NB4 (cell line): Measurements from ENCODE around the gene SMTNL1.
A peak's percentile ranks its signal among the peaks of the same experiment; 100 is the strongest.

Source experiments
- DNase-seq: peaks from one replicate; pipeline ENCODE4 v3.0.0; 2010; ENCODE audit warnings: low read depth
- H3K4me3 ChIP-seq: one replicate; pipeline ENCODE4 v1.5.1; 2011; ENCODE audit warnings: mild to moderate bottlenecking, low read depth, low read length, moderate library complexity
- MYC ChIP-seq: IDR thresholded peaks from 2 replicates; pipeline ENCODE4 v1.6.1; 2011; ENCODE audit warnings: low read depth, low read length
- POLR2A ChIP-seq: IDR thresholded peaks from 2 replicates; pipeline ENCODE4 v1.6.1; 2011; ENCODE audit warnings: mild to moderate bottlenecking; ENCODE audit not compliant: insufficient read length; ENCODE audit errors: extremely low read depth
- TF ChIP-seq, protein P1 (sequence below): IDR thresholded peaks from 2 replicates; pipeline ENCODE4 v1.6.1; 2011; ENCODE audit warnings: low read depth, low read length
- TF ChIP-seq, protein P2 (sequence below): IDR thresholded peaks from one replicate; pipeline ENCODE4 v1.5.1; 2012; ENCODE audit warnings: low read depth, low read length

The SMTNL1 gene

GRCh38 chr11:57566005-57566904, 28.9 kb downstream of the SMTNL1 start:
- H3K4me3 ChIP-seq, result peak overlapping the region; percentile 34
- peak; percentile 46 for DNase-seq
- TF ChIP-seq, protein P1, sequence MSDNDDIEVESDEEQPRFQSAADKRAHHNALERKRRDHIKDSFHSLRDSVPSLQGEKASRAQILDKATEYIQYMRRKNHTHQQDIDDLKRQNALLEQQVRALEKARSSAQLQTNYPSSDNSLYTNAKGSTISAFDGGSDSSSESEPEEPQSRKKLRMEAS, result no peak
- TF ChIP-seq, protein P2, sequence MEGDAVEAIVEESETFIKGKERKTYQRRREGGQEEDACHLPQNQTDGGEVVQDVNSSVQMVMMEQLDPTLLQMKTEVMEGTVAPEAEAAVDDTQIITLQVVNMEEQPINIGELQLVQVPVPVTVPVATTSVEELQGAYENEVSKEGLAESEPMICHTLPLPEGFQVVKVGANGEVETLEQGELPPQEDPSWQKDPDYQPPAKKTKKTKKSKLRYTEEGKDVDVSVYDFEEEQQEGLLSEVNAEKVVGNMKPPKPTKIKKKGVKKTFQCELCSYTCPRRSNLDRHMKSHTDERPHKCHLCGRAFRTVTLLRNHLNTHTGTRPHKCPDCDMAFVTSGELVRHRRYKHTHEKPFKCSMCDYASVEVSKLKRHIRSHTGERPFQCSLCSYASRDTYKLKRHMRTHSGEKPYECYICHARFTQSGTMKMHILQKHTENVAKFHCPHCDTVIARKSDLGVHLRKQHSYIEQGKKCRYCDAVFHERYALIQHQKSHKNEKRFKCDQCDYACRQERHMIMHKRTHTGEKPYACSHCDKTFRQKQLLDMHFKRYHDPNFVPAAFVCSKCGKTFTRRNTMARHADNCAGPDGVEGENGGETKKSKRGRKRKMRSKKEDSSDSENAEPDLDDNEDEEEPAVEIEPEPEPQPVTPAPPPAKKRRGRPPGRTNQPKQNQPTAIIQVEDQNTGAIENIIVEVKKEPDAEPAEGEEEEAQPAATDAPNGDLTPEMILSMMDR, result no peak
- TF ChIP-seq POLR2A (no peak), MYC (no peak)

DNA sequence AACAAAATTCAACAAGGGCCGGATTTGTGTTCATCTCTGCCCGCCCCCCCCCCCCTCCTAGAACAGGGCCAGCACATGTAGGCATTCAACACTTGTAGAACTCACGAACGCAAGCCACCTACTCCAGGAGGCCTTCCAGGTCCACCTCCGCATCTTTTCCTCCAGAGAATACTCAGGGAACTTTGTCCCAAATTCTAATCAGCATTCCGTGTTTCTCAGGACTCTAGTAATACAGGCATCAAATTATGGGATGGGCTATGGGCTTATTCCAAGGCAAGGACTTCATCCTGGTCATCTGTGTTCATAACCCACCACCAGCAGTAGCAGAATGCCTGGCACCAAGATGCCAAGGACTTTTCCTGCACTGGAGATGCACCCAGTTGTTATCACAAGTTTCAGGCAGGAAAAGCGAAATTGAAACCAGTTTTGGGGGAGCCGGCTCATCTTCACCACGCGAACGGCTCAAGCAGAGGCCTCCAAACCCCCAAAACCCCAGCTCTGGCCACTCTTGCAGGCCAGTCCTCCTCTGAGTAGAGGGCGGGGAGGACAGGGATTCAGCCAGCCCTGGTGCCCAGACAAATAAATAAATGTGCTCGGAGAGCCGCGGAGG, 29.6 kb downstream of the SMTNL1 start:
- H3K4me3 ChIP-seq, result peak overlapping the region; percentile 51
- DNase-seq, result no peak
- TF ChIP-seq MYC (no peak), POLR2A (no peak)
- TF ChIP-seq, protein P1, result no peak
- TF ChIP-seq, protein P2, result no peak

DNA sequence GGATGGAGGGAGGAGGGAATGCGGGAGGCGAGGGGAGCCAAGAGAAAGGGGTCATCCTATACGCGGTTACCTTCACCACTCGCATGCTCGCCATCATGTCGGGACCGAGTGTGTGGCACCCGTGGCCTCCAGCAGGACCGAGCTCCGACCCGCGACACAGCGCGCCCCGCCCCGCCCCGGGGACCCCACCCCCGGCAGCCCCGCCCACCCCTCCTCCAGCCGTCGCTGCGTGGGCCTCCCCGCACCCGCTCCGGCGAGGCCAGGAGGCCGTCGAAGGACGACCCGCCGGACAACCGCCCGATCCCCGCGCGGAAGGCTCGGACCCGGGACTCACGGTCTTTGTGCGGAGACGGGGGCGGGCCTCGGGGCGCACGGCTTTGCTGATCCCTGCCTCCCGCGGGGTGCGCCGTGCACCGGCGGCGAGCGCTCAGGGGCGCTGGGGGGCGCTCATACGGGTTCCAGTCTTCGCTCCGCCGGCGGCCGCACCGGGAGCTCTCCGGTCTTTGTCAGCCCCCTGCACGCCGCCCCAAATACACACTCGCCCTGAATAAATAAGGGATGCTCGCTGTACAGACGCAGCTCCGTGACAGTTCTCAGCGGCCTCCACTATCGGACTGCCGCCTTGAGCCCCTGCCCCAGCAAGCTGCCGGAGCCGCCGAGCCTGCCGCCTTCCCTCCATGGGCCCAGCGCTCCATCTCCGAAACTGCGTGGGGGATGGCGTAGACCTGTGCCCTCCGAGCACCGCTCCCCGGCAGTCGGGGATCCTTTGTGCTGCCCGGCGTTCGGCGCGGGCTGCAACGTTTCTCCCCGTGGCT, 30.3 kb downstream of the SMTNL1 start, which contains the start of gene UBE2L6:
UBE2L6 (minus strand) TSS at position 158 of the 815 bp plus-strand sequence; CDS start at position 97, 61 bp downstream.
- H3K4me3 ChIP-seq, result peak within 1 kb of the TSS; percentile 51
- peak; percentile 87 for DNase-seq

GRCh38 chr11:57568330-57568766, 31.0 kb downstream of the SMTNL1 start:
- no peak for DNase-seq
- TF ChIP-seq POLR2A (no peak), MYC (peak; percentile 68)
- TF ChIP-seq, protein P2, result peak; percentile 94
- TF ChIP-seq, protein P1, result peak; percentile 76
- peak overlapping the region; percentile 51 for H3K4me3 ChIP-seq

More for the DNA sequence above, 30.3 kb downstream of the SMTNL1 start, which contains the start of gene UBE2L6:
- no peak for TF ChIP-seq MYC
- TF ChIP-seq, protein P2, result peak; percentile 29

DNA sequence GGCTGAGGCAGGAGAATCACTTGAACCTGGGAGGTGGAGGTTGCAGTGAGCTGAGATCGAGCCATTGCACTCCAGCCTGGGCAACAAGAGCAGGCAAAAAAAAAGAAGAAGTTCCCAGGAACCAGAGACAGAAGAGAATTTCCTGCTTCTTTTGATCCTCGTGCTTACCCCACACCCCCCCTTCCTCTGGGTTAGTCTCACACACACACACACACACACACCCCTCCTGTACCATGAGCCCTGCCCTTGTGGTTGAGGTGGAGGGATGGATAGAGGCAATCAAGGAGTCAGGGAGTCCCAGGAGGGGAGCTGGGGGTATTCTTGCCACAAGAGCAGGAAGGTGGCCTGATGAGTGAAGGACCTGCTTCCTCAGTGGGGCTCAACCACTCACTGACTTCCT, 34.2 kb downstream of the SMTNL1 start:
- peak; percentile 78 for DNase-seq
- H3K4me3 ChIP-seq, result no peak overlapping the region
- TF ChIP-seq, protein P1, result peak; percentile 32; the same call in 1 of the 2 replicates
- TF ChIP-seq, protein P2, result no peak
